Hepatocyte (in vitro differentiated cells): ENCODE results near the gene MT1E. TPM values are rescaled to one million over a fixed set of nuclear protein-coding genes. Genes with fewer than 3 reads are reported as not detected.
"Not testable (repeated sequence)": the region's sequence is repeated elsewhere in the genome, so short reads cannot be mapped to it uniquely, and the experiment has no call there.

Experiments
- DNase-seq: peaks from one replicate; pipeline ENCODE4 v3.0.0-alpha.2; 2016; ENCODE audit warnings: low spot score
- H2AFZ ChIP-seq: fragments of 200-600 bp; sonication (generic); 2 replicates; pipeline ENCODE4 v1.6.0; 2016; ENCODE audit warnings: antibody characterized with exemption, mild to moderate bottlenecking
- H3K27ac ChIP-seq: fragments of 200-600 bp; sonication (generic); 2 replicates; pipeline ENCODE4 v1.5.1; 2016; ENCODE audit warnings: mild to moderate bottlenecking
- H3K27me3 ChIP-seq: fragments of 200-600 bp; sonication (generic); 2 replicates; pipeline ENCODE4 v1.6.1; 2016
- H3K36me3 ChIP-seq: fragments of 200-600 bp; sonication (generic); replicated peaks from 2 replicates; pipeline ENCODE4 v1.5.1; 2016; ENCODE audit warnings: low read depth; ENCODE audit not compliant: insufficient read depth
- H3K4me1 ChIP-seq: fragments of 200-600 bp; sonication (generic); 2 replicates; pipeline ENCODE4 v1.5.1; 2016; ENCODE audit warnings: mild to moderate bottlenecking, moderate library complexity; ENCODE audit not compliant: insufficient read depth
- H3K4me2 ChIP-seq: fragments of 200-600 bp; sonication (generic); 2 replicates; pipeline ENCODE4 v1.6.0; 2016
- H3K4me3 ChIP-seq: fragments of 200-600 bp; sonication (generic); 2 replicates; pipeline ENCODE4 v1.5.1; 2016; ENCODE audit warnings: mild to moderate bottlenecking
- H3K79me2 ChIP-seq: fragments of 200-600 bp; sonication (generic); 2 replicates; pipeline ENCODE4 v1.6.0; 2017; ENCODE audit warnings: mild to moderate bottlenecking
- H3K9me2 ChIP-seq: fragments of 200-600 bp; sonication (generic); replicated peaks from 2 replicates; pipeline ENCODE4 v1.6.0; 2017; ENCODE audit warnings: mild to moderate bottlenecking; ENCODE audit not compliant: insufficient read depth
- H3K9me3 ChIP-seq: fragments of 200-600 bp; sonication (generic); 2 replicates; pipeline ENCODE4 v1.5.1; 2016; ENCODE audit warnings: low read depth, mild to moderate bottlenecking
- H4K20me1 ChIP-seq: fragments of 200-600 bp; sonication (generic); 2 replicates; pipeline ENCODE4 v1.6.0; 2016; ENCODE audit warnings: mild to moderate bottlenecking; ENCODE audit not compliant: insufficient read depth, poor library complexity, severe bottlenecking
- EZH2 ChIP-seq: fragments of 200-600 bp; sonication (generic); IDR thresholded peaks from 2 replicates; pipeline ENCODE4 v1.6.1; 2016; ENCODE audit warnings: antibody characterized with exemption, mild to moderate bottlenecking, borderline replicate concordance
- EZH2phosphoT487 ChIP-seq: fragments of 200-600 bp; sonication (generic); IDR thresholded peaks from one replicate; pipeline ENCODE4 v1.6.1; 2018; ENCODE audit warnings: antibody characterized with exemption, mild to moderate bottlenecking, low read depth, moderate library complexity; ENCODE audit not compliant: unreplicated experiment, severe bottlenecking
- WGBS: methylation state at CpG from one replicate; pipeline ENCODE4 v1.1.6; 2016; ENCODE audit warnings: low lambda C conversion rate; ENCODE audit errors: missing lambda C conversion rate; 5-methylcytosine and 5-hydroxymethylcytosine counted together
- polyA plus RNA-seq: library from polyadenylated mRNA; unstranded; fragments of >200 nt; fragmentation: Nextera tagmentation; extraction: Ambion mirVana; gene quantifications from 2 replicates; pipeline ENCODE4 v1.2.1, GENCODE V29; 2016
- total RNA-seq: library from RNA; depleted of rRNA; stranded (reverse); fragments of >200 nt; gene quantifications from 2 replicates; pipeline ENCODE4 v1.2.3, GENCODE V29; 2014
- TF ChIP-seq, protein P1 (sequence below): fragments of 200-600 bp; sonication (generic); IDR thresholded peaks from 2 replicates; pipeline ENCODE4 v1.5.1; 2016; ENCODE audit warnings: antibody characterized with exemption, mild to moderate bottlenecking; ENCODE audit not compliant: poor library complexity

MT1E gene
- total and polyA plus RNA-seq, 2 experiments from 2014 or later: 65.5 to 121 TPM

DNA sequence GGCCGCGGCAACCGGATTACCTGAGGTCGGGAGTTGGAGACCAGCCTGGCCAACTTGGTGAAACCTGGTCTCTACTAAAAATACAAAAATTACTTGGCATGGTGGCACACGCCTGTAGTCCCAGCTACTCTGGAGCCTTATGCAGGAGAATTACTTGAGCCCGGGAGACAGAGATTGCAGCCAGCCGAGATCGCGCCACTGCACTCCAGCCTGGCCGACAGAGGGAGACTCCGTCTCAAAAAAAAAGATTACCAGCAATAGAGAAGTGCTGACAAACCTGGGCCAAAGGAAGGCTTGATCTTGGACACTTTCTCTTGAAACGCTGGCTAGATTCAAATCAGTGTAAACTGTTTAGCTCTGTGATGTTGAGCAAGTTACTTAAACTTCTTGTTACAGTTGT lies 48.3 kb downstream of the MT1E start:
- no peak for TF ChIP-seq EZH2
- TF ChIP-seq, protein P1, sequence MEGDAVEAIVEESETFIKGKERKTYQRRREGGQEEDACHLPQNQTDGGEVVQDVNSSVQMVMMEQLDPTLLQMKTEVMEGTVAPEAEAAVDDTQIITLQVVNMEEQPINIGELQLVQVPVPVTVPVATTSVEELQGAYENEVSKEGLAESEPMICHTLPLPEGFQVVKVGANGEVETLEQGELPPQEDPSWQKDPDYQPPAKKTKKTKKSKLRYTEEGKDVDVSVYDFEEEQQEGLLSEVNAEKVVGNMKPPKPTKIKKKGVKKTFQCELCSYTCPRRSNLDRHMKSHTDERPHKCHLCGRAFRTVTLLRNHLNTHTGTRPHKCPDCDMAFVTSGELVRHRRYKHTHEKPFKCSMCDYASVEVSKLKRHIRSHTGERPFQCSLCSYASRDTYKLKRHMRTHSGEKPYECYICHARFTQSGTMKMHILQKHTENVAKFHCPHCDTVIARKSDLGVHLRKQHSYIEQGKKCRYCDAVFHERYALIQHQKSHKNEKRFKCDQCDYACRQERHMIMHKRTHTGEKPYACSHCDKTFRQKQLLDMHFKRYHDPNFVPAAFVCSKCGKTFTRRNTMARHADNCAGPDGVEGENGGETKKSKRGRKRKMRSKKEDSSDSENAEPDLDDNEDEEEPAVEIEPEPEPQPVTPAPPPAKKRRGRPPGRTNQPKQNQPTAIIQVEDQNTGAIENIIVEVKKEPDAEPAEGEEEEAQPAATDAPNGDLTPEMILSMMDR: peak; percentile 53
- DNase-seq: no peak
- no peaks in the 10 kb centered on the region for H3K36me3 ChIP-seq
- H2AFZ ChIP-seq: no peak overlapping the region
- no peaks in the 10 kb centered on the region for H3K4me1 ChIP-seq
- H3K27ac ChIP-seq: no peak overlapping the region
- H3K4me2 ChIP-seq: no peak overlapping the region
- no peak overlapping the region for H3K4me3 ChIP-seq
- peaks cover 88% of the 10 kb centered on the region for H3K27me3 ChIP-seq
- H3K79me2 ChIP-seq: no peaks in the 10 kb centered on the region
- WGBS: 38% methylated on average over 12 of the region's 12 CpGs
- H3K9me2 ChIP-seq: no peaks in the 10 kb centered on the region
- H3K9me3 ChIP-seq: no peaks in the 10 kb centered on the region
- no peaks in the 10 kb centered on the region for H4K20me1 ChIP-seq

DNA sequence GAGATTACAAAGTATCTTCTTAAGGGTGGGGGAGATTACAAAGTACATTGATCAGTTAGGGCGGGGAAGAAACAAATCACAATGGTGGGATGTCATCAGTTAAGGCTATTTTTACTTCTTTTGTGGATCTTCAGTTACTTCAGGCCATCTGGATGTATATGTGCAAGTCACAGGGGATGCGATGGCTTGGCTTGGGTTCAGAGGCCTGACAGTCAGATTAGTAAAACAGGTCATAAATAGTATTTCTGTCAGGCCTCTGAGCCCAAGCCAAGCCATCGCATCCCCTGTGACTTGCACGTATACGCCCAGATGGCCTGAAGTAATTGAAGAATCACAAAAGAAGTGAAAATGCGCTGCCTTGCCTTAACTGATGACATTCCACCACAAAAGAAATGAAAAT lies 49.0 kb downstream of the MT1E start:
- not testable (repeated sequence) for H3K79me2 ChIP-seq, H3K4me3 ChIP-seq, H3K4me2 ChIP-seq, H3K36me3 ChIP-seq, H3K4me1 ChIP-seq, H4K20me1 ChIP-seq, H2AFZ ChIP-seq, H3K27ac ChIP-seq, H3K9me3 ChIP-seq, DNase-seq, H3K9me2 ChIP-seq
- H3K27me3 ChIP-seq: peaks cover 82% of the 10 kb centered on the region
- 76% methylated on average over 6 of the region's 6 CpGs for WGBS

DNA sequence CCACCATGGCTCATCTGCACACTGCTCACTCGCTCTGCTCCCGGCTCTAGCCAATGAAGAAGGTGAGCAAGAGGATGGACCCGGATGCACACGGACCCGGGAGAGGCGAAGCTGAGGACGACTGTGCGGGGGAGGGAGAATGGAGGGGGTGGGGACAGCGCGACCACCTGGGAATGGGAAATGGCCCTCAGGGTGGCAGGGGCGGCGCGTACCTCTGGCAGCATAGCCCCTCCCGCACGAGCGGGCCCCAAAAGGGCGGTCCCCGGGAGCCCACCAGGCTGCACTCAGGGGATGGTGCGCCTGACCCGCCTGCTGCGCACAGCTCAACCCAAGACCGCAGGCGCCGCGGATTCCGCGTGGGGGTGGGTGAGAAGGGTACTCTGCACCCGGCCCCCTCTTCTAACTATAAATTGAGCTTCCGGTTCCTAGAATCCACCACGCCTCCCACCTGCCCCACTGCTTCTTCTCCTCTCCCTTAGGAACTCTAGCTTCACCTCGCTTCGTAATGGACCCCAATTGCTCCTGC lies 50.2 kb downstream of the MT1E start:
- WGBS: 4% methylated on average over 27 of the region's 32 CpGs
- no peak for DNase-seq
- Histone ChIP-seq H3K9me2 (no peaks in the 10 kb centered on the region), H3K4me3 (no peak overlapping the region), H3K4me2 (peak overlapping the region; percentile 68), H3K27me3 (peaks cover 70% of the 10 kb centered on the region), H4K20me1 (no peaks in the 10 kb centered on the region), H2AFZ (no peak overlapping the region), H3K79me2 (no peaks in the 10 kb centered on the region), H3K36me3 (no peaks in the 10 kb centered on the region), H3K9me3 (no peaks in the 10 kb centered on the region), H3K4me1 (no peaks in the 10 kb centered on the region), H3K27ac (no peak overlapping the region)
- TF ChIP-seq, protein P1: no peak
- TF ChIP-seq EZH2phosphoT487: no peak
- TF ChIP-seq EZH2: no peak

Other genes with a start within 250 kb of the MT1E start
- 109 and 135 TPM in 2 replicates for gene AMFR, start 200.2 kb upstream of the MT1E start, total RNA-seq
- 56.2 and 67.2 TPM in 2 replicates for gene AMFR, start 200.2 kb upstream of the MT1E start, polyA plus RNA-seq
- 75.3 and 76.6 TPM in 2 replicates for gene NUDT21, start 174.4 kb upstream of the MT1E start, total RNA-seq
- gene NUDT21, start 174.4 kb upstream of the MT1E start, polyA plus RNA-seq: 44.7 and 47.4 TPM in 2 replicates
- 45.6 and 58.9 TPM in 2 replicates for gene OGFOD1, start 174.2 kb upstream of the MT1E start, total RNA-seq
- gene OGFOD1, start 174.2 kb upstream of the MT1E start, polyA plus RNA-seq: 37.0 and 55.5 TPM in 2 replicates
- 39.0 and 47.0 TPM in 2 replicates for gene BBS2, start 105.8 kb upstream of the MT1E start, total RNA-seq
- gene BBS2, start 105.8 kb upstream of the MT1E start, polyA plus RNA-seq: 31.5 and 40.8 TPM in 2 replicates
- gene MT4, start 60.7 kb upstream of the MT1E start, total RNA-seq: not detected in 2 replicates
- gene MT4, start 60.7 kb upstream of the MT1E start, polyA plus RNA-seq: not detected in 2 replicates
- gene MT3, start 36.3 kb upstream of the MT1E start, total RNA-seq: not detected in 2 replicates
- not detected in 2 replicates for gene MT3, start 36.3 kb upstream of the MT1E start, polyA plus RNA-seq
- gene MT2A, start 17.2 kb upstream of the MT1E start, total RNA-seq: 64.9 and 70.3 TPM in 2 replicates
- 914 and 1,143 TPM in 2 replicates for gene MT2A, start 17.2 kb upstream of the MT1E start, polyA plus RNA-seq
- gene MT1M, start 6.9 kb downstream of the MT1E start, total RNA-seq: 0.60 TPM in 1 of 2 replicates, not detected in the other
- 0.26 TPM in 1 of 2 replicates, not detected in the other for gene MT1M, start 6.9 kb downstream of the MT1E start, polyA plus RNA-seq
- not detected in 2 replicates for gene MT1A, start 12.9 kb downstream of the MT1E start, total RNA-seq
- gene MT1A, start 12.9 kb downstream of the MT1E start, polyA plus RNA-seq: 1.9 and 2.7 TPM in 2 replicates
- not detected in 2 replicates for gene MT1B, start 26.1 kb downstream of the MT1E start, total RNA-seq
- gene MT1B, start 26.1 kb downstream of the MT1E start, polyA plus RNA-seq: 0.47 and 2.2 TPM in 2 replicates
- 3.1 and 7.1 TPM in 2 replicates for gene MT1F, start 32.2 kb downstream of the MT1E start, total RNA-seq
- gene MT1F, start 32.2 kb downstream of the MT1E start, polyA plus RNA-seq: 8.7 and 11.8 TPM in 2 replicates
- 49.7 and 64.1 TPM in 2 replicates for gene MT1G, start 42.3 kb downstream of the MT1E start, total RNA-seq
- 44.5 and 45.3 TPM in 2 replicates for gene MT1G, start 42.3 kb downstream of the MT1E start, polyA plus RNA-seq
- 2.1 TPM in 1 of 2 replicates, not detected in the other for gene MT1H, start 44.0 kb downstream of the MT1E start, total RNA-seq
- gene MT1H, start 44.0 kb downstream of the MT1E start, polyA plus RNA-seq: 2.0 and 13.5 TPM in 2 replicates
- 39.8 and 52.0 TPM in 2 replicates for gene MT1X, start 56.7 kb downstream of the MT1E start, total RNA-seq
- 121 and 127 TPM in 2 replicates for gene MT1X, start 56.7 kb downstream of the MT1E start, polyA plus RNA-seq
- 23.5 and 36.4 TPM in 2 replicates for gene NUP93, start 104.3 kb downstream of the MT1E start, total RNA-seq
- 35.7 and 39.6 TPM in 2 replicates for gene NUP93, start 104.3 kb downstream of the MT1E start, polyA plus RNA-seq
- gene SLC12A3, start 239.4 kb downstream of the MT1E start, total RNA-seq: not detected in 2 replicates
- gene SLC12A3, start 239.4 kb downstream of the MT1E start, polyA plus RNA-seq: not detected in 2 replicates